Kidney (tissue), 14 donors: Measurements from ENCODE around the gene GFOD2. TPM values are rescaled to one million over a fixed set of nuclear protein-coding genes. Genes with fewer than 3 reads are reported as not detected.

Experiments
- DNase-seq, 5 donors: peaks; one replicate each; pipeline ENCODE4 v3.0.0-alpha.2; 2013 to 2020
- FAIRE-seq: peaks from 2 replicates; lab custom pipeline; 2012; peaks lifted over from hg19 to GRCh38; lab: Jason Lieb, UNC
- H3K27ac ChIP-seq, 2 donors: one replicate each; pipeline ENCODE4 v1.7.0; 2013; ENCODE audit warnings: low read depth in 2 of 2, low read length in 2 of 2, inconsistent platforms in 1 of 2
- H3K27me3 ChIP-seq: one replicate; pipeline ENCODE4 v1.7.1; 2013; ENCODE audit warnings: low read length, inconsistent platforms; ENCODE audit not compliant: control insufficient read depth, insufficient read depth
- H3K36me3 ChIP-seq, 3 donors: one replicate each; pipeline versions ENCODE4 v1.7.0 to v1.7.1; 2013; ENCODE audit warnings: low read length in 3 of 3, control low read depth in 1 of 3, inconsistent platforms in 1 of 3; ENCODE audit not compliant: insufficient read depth in 3 of 3, control insufficient read depth in 2 of 3
- H3K4me1 ChIP-seq, 3 donors: one replicate each; pipeline versions ENCODE4 v1.7.0 to v1.7.1; 2013; ENCODE audit warnings: low read length in 3 of 3, inconsistent platforms in 1 of 3, low read depth in 1 of 3; ENCODE audit not compliant: control insufficient read depth in 2 of 3, insufficient read depth in 2 of 3
- H3K4me3 ChIP-seq, 3 donors: one replicate each; pipeline versions ENCODE4 v1.7.0 to v1.8.1; 2013; ENCODE audit warnings: low read length in 3 of 3, control low read depth in 1 of 3, inconsistent platforms in 1 of 3
- H3K9ac ChIP-seq, 3 donors: one replicate each; pipeline versions ENCODE4 v1.7.0 to v1.7.1; 2013; ENCODE audit warnings: low read length in 3 of 3, control low read depth in 1 of 3, inconsistent platforms in 1 of 3
- H3K9me3 ChIP-seq, 3 donors: one replicate each; pipeline versions ENCODE4 v1.7.0 to v1.7.1; 2013; ENCODE audit warnings: low read length in 3 of 3, control low read depth in 1 of 3, inconsistent platforms in 1 of 3; ENCODE audit not compliant: control insufficient read depth in 2 of 3, insufficient read depth in 1 of 3
- CTCF ChIP-seq: IDR thresholded peaks from 3 replicates; pipeline ENCODE4 v1.5.1; 2012; ENCODE audit warnings: mild to moderate bottlenecking, moderate library complexity, borderline replicate concordance; ENCODE audit not compliant: insufficient read depth; ENCODE audit errors: extremely low read depth
- intact Hi-C: fragments of 100-400 bp; cut with DNase I; formaldehyde crosslinking; loops from one replicate; pipeline ENCODE4 v1.11.1; 2022
- polyA plus RNA-seq: library from polyadenylated mRNA; stranded (reverse); fragments of 350-450 nt; fragmentation: Illumina TruSeq; extraction: RNeasy Lipid Tissue Mini Kit (QIAGEN cat#74804); gene quantifications from one replicate; pipeline ENCODE4 v1.2.3, GENCODE V29; 2014; ENCODE audit warnings: low read depth, low replicate concordance; ENCODE audit not compliant: insufficient read depth
- total RNA-seq: library from RNA; stranded (reverse); fragmentation: NEBNext Ultra II Directional; extraction: Animal tissue kit (Norgen Biotek cat#: 25700); gene quantifications from one replicate; pipeline ENCODE4 v1.2.1, GENCODE V29; 2021
- donor health status: control.
- donor health status: control.
- donor health status: control.
- donor health status: control.
- donor health status: control.
- donor health status: DM: yes; HTN: yes; CAD: no.
- donor health status: Normal renal cell carcinoma (clear cell type).

GFOD2 gene
- total and polyA plus RNA-seq, 2 donors from 2014 or later = 14.5 to 24.5 TPM

DNA sequence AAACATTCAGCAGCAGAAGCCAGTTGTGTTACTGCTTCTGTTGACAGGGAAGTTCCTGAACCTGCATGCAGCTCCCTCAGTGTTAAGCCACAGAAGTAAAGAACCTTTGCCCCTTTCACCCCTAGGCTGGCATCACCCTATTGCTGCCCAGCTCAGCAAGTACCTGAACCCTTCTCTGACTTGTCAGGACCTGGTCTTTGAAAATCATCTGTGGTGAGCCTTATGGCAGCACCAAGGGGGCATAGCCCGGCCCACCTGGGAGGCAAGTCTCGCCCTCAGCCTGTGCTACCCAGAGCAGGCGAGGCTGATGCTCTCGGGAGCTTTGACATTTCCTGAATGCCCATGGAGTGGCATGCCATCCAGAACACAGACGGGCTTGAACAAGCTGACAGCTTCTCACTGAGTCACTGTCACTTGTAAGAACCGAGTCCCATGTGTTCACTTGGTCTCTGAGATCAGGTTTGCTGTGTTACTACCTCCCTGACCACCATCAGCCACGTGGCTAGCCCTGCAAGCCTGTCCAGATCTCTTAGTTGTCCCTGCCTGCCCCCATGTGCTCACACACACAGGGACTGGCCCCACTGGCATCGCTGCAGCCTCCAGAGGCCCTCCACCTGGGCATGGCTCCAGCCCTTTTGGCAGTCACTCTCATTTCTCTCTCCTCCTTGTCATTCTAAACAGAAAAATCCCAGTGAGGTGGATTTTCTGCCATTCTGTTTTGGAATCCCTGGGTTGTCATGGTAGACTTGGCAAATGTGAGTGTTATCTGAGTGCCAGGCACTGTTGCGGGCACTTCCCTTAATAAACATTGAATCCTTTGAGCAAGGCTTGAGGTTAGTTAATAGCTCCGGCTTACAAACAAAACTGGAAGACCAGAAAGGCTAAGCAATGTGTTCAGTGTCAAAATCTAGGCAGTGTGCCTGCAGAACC is 77.1 kb downstream of the GFOD2 start:
- Histone ChIP-seq H3K27me3 (peaks cover 3% of the 10 kb centered on the region), H3K9me3 (no peaks in the 10 kb centered on the region), H3K4me1 (no peaks in the 10 kb centered on the region), H3K27ac (no peak overlapping the region), H3K9ac (no peak overlapping the region), H3K36me3 (peaks cover 4 to 20% (median 10%) of the 10 kb centered on the region in 3 donors), H3K4me3 (no peak overlapping the region)
- no peak for TF ChIP-seq CTCF
- DNase-seq (no peak), FAIRE-seq (no peak)
- intact Hi-C loops = no loop called here

DNA sequence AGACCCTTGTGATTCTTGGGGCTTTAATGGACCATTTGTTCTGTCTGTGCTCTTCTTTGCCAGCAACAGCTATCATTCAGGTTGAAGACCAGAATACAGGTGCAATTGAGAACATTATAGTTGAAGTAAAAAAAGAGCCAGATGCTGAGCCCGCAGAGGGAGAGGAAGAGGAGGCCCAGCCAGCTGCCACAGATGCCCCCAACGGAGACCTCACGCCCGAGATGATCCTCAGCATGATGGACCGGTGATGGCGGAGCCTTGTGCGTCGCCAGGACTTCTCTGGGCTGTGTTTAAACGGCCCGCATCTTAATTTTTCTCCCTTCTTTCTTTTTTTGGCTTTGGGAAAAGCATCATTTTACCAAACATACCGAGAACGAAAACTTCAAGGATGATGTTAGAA is 81.5 kb downstream of the GFOD2 start:
- H3K36me3 ChIP-seq = peaks cover 4 to 32% (median 12%) of the 10 kb centered on the region in 3 donors
- no peak overlapping the region for H3K9ac ChIP-seq
- DNase-seq (no peak), FAIRE-seq (no peak)
- no peak for TF ChIP-seq CTCF
- H3K27me3 ChIP-seq = no peaks in the 10 kb centered on the region
- no peaks in the 10 kb centered on the region for H3K4me1 ChIP-seq
- no peak overlapping the region for H3K27ac ChIP-seq
- H3K9me3 ChIP-seq = no peaks in the 10 kb centered on the region
- H3K4me3 ChIP-seq = no peak overlapping the region
- intact Hi-C loops = no loop called here

DNA sequence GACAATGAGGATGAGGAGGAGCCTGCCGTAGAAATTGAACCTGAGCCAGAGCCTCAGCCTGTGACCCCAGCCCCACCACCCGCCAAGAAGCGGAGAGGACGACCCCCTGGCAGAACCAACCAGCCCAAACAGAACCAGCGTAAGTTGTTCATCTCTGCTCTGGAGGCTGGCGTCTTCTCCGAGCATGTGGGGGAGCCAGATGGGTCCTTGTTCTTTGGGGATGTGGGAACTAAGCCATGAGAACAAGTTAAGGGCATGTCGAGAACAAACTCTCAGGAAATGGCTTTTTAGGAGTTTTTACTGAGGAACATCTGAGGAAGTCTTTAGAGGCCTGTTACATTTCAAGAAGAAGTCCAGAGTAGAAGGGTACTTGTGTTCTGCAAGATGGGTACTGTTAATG is 82.4 kb downstream of the GFOD2 start:
- Histone ChIP-seq H3K4me3 (no peak overlapping the region), H3K27me3 (no peaks in the 10 kb centered on the region), H3K36me3 (peaks cover 4 to 32% (median 17%) of the 10 kb centered on the region in 3 donors), H3K27ac (no peak overlapping the region), H3K9ac (no peak overlapping the region), H3K9me3 (no peaks in the 10 kb centered on the region), H3K4me1 (no peaks in the 10 kb centered on the region)
- no peak for TF ChIP-seq CTCF
- FAIRE-seq (no peak), DNase-seq (no peak)
- intact Hi-C loops = no loop called here
